HCT116 (cell line): ENCODE data around the gene PFKM. TPM values are rescaled to one million over a fixed set of nuclear protein-coding genes. Genes with fewer than 3 reads are reported as not detected.
"Not testable (repeated sequence)": the region's sequence is repeated elsewhere in the genome, so short reads cannot be mapped to it uniquely, and the experiment has no call there.

Source experiments
- ATAC-seq: fragments of 200-7000 bp; cut with Tn5 transposase; 2 replicates; pipeline ENCODE4 v1.9.1; 2020; ENCODE audit warnings: mild to moderate bottlenecking, moderate library complexity
- BruUV-seq: library from RNA; stranded (reverse); fragments of 400-500 nt; replicated peaks from 2 replicates; lab custom pipeline; 2021; lab: Mats Ljungman, UMichigan
- CTCF ChIA-PET: fragments of 300-600 bp; sonication (Branson Sonifier 250); formaldehyde crosslinking; loops from one replicate; lab custom pipeline; 2021; ENCODE audit warnings: antibody characterized with exemption; lab: Charles Lee
- POLR2A ChIA-PET: fragments of 300-600, 350-600 bp; sonication (Branson Sonifier 250); formaldehyde crosslinking; loops from one replicate; lab custom pipeline; 2021; ENCODE audit warnings: antibody characterized with exemption; lab: Charles Lee
- RAD21 ChIA-PET, 2 experiments: fragments of 300-600 bp; sonication (Branson Sonifier 250); formaldehyde crosslinking; loops; one replicate each; lab custom pipeline; 2023; ENCODE audit warnings: low total read pairs in 2 of 2; ENCODE audit not compliant: uncharacterized antibody in 2 of 2, unreplicated experiment in 2 of 2, low non-redundant PET in 1 of 2; lab: Charles Lee
- DNase-seq: peaks from one replicate; pipeline ENCODE4 v3.0.0-alpha.2; 2010; ENCODE audit warnings: low read depth, low spot score
- H2AFZ ChIP-seq: fragments of 200-600 bp; shearing (Covaris generic), sonication (generic); 2 replicates; pipeline ENCODE4 v1.6.1; 2017; ENCODE audit warnings: low read depth, mixed run types, mixed read lengths, antibody characterized with exemption, low read length; ENCODE audit not compliant: poor library complexity, severe bottlenecking
- H3K27ac ChIP-seq: 2 replicates; pipeline ENCODE4 v1.5.1; 2012; ENCODE audit warnings: low read depth, low read length
- H3K27me3 ChIP-seq: fragments of 200-600 bp; sonication (generic); 2 replicates; pipeline ENCODE4 v1.6.1; 2016; ENCODE audit warnings: mixed run types, low read length, mixed read lengths; ENCODE audit not compliant: insufficient read depth
- H3K36me3 ChIP-seq, 2 experiments: fragments of 200-500 bp in 1 of 2; fragments of 200-600 bp in 1 of 2; sonication (Bioruptor generic) in 1 of 2; sonication (generic) in 1 of 2; 2 replicates each; pipeline versions ENCODE4 v1.5.1 to v1.6.1; 2014 to 2016; ENCODE audit warnings: low read length in 2 of 2, inconsistent platforms in 1 of 2, mixed read lengths in 1 of 2, mixed run types in 1 of 2; ENCODE audit not compliant: insufficient read depth in 2 of 2, control insufficient read depth in 1 of 2
- H3K4me1 ChIP-seq, 2 experiments: fragments of 200-600 bp in 1 of 2; sonication (generic) in 1 of 2; 2 replicates each; pipeline versions ENCODE4 v1.5.1 to v1.6.1; 2012 to 2017; ENCODE audit warnings: low read length in 2 of 2, inconsistent platforms in 1 of 2, mild to moderate bottlenecking in 1 of 2, mixed read lengths in 1 of 2, mixed run types in 1 of 2, moderate library complexity in 1 of 2; ENCODE audit not compliant: insufficient read depth in 2 of 2, control insufficient read depth in 1 of 2
- H3K4me2 ChIP-seq: fragments of 200-600 bp; sonication (generic); 2 replicates; pipeline ENCODE4 v1.6.1; 2017; ENCODE audit warnings: mixed run types, low read length, mixed read lengths
- H3K4me3 ChIP-seq, 2 experiments: fragments of 200-600 bp in 1 of 2; sonication (generic) in 1 of 2; replicated peaks in 1 of 2; 2 replicates each; pipeline ENCODE4 v1.5.1; 2011 to 2016; ENCODE audit warnings: low read length in 2 of 2, control low read depth in 1 of 2, low read depth in 1 of 2, mild to moderate bottlenecking in 1 of 2, mixed read lengths in 1 of 2, mixed run types in 1 of 2
- H3K79me2 ChIP-seq: fragments of 200-600 bp; sonication (generic); 2 replicates; pipeline ENCODE4 v1.6.1; 2017; ENCODE audit warnings: mild to moderate bottlenecking, mixed run types, low read length, moderate library complexity, mixed read lengths; ENCODE audit not compliant: insufficient read depth
- H3K9ac ChIP-seq: fragments of 200-600 bp; sonication (generic); 2 replicates; pipeline ENCODE4 v1.6.1; 2016; ENCODE audit warnings: low read length, mixed read lengths
- H3K9me2 ChIP-seq: fragments of 200-600 bp; sonication (generic), shearing (Covaris generic); 2 replicates; pipeline ENCODE4 v1.6.1; 2017; ENCODE audit warnings: mixed run types, mild to moderate bottlenecking, moderate library complexity; ENCODE audit not compliant: insufficient read depth
- H3K9me3 ChIP-seq, 2 experiments: fragments of 200-500 bp in 1 of 2; fragments of 200-600 bp in 1 of 2; sonication (Bioruptor generic) in 1 of 2; sonication (generic) in 1 of 2; 2 replicates each; pipeline ENCODE4 v1.6.1; 2014 to 2017; ENCODE audit warnings: low read length in 2 of 2, mixed read lengths in 2 of 2, inconsistent platforms in 1 of 2, low read depth in 1 of 2, mild to moderate bottlenecking in 1 of 2, mixed run types in 1 of 2, moderate library complexity in 1 of 2; ENCODE audit not compliant: control insufficient read depth in 1 of 2, insufficient read depth in 1 of 2
- H4K20me1 ChIP-seq: fragments of 200-600 bp; sonication (generic), shearing (Covaris generic); 2 replicates; pipeline ENCODE4 v1.6.1; 2017; ENCODE audit warnings: mixed run types, mild to moderate bottlenecking, moderate library complexity; ENCODE audit not compliant: insufficient read depth
- CEBPB ChIP-seq: IDR thresholded peaks from 2 replicates; pipeline ENCODE4 v1.6.1; 2012; ENCODE audit warnings: low read depth
- EZH2 ChIP-seq: fragments of 200-600 bp; sonication (generic); IDR thresholded peaks from 2 replicates; pipeline ENCODE4 v1.6.1; 2017; ENCODE audit warnings: antibody characterized with exemption, mixed run types
- JUND ChIP-seq: IDR thresholded peaks from 2 replicates; pipeline ENCODE4 v1.6.1; 2012
- MAX ChIP-seq: IDR thresholded peaks from 2 replicates; pipeline ENCODE4 v1.6.1; 2012
- RAD21 ChIP-seq: IDR thresholded peaks from 2 replicates; pipeline ENCODE4 v1.6.1; 2012; ENCODE audit warnings: low read depth, mild to moderate bottlenecking
- SRF ChIP-seq: IDR thresholded peaks from 2 replicates; pipeline ENCODE4 v1.6.1; 2012; ENCODE audit warnings: low read depth
- TCF7L2 ChIP-seq: IDR thresholded peaks from 2 replicates; pipeline ENCODE4 v1.7.0; 2011; ENCODE audit warnings: borderline replicate concordance, inconsistent platforms; ENCODE audit not compliant: insufficient read depth, insufficient read length; ENCODE audit errors: extremely low read depth
- YY1 ChIP-seq: IDR thresholded peaks from 2 replicates; pipeline ENCODE4 v1.6.1; 2011; ENCODE audit warnings: low read length, low read depth, moderate library complexity, mild to moderate bottlenecking; ENCODE audit not compliant: insufficient replicate concordance; ENCODE audit errors: extremely low read depth
- ZNF274 ChIP-seq: fragments of 200-500 bp; sonication (Bioruptor generic); IDR thresholded peaks from 2 replicates; pipeline ENCODE4 v1.6.1; 2014; ENCODE audit warnings: mild to moderate bottlenecking, low read depth, low read length, inconsistent platforms
- intact Hi-C: fragments of 100-400 bp; cut with micrococcal nuclease; formaldehyde crosslinking; loops from 2 replicates; pipeline ENCODE4 v1.10.0; 2022
- total RNA-seq: library from RNA; stranded (reverse); gene quantifications from one replicate; pipeline ENCODE4 v1.2.1, GENCODE V29; 2021; ENCODE audit not compliant: unreplicated experiment

PFKM gene
- total RNA-seq, 1 experiment from 2014 or later, result 144 TPM

DNA sequence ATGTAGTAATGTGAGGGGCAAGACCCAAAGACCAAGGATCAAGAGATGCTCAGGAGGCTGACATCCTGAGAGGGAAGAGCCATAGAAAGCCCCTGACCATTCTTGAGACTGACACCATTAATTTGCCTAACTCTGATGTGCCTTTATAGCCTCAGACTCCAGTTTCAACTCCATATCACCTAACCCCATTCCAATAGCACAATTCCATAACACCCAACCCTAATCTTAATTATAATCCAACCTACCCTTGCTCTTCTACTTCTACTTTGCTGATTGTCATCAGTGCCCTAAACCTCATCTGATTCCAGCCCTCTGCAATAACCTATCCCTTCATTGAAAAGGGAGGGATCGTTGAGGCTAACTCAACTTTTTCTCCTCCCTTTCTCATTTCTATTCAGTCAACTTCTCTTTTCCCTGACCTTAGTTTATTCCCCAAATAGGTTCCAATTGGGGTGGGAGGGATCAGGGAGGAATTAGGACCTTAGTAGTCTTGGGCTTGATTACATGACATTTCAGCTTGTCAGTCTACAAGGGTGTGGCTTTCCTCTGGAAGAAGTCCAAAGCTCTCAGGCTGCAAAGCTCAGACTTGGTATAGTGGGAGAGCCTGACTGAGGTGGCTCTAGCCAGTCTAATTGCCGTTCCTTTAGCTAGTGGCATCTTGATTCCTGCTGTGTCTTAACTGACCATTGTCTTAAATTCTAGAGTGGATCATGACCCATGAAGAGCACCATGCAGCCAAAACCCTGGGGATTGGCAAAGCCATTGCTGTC lies 3.1 kb downstream of the PFKM start (continued):
- TF ChIP-seq EZH2, result no peak
- no peak for TF ChIP-seq TCF7L2
- no peak for TF ChIP-seq JUND
- no peak for TF ChIP-seq ZNF274
- TF ChIP-seq CEBPB, result no peak
- TF ChIP-seq YY1, result no peak
- no peak for TF ChIP-seq SRF
- TF ChIP-seq RAD21, result no peak

DNA sequence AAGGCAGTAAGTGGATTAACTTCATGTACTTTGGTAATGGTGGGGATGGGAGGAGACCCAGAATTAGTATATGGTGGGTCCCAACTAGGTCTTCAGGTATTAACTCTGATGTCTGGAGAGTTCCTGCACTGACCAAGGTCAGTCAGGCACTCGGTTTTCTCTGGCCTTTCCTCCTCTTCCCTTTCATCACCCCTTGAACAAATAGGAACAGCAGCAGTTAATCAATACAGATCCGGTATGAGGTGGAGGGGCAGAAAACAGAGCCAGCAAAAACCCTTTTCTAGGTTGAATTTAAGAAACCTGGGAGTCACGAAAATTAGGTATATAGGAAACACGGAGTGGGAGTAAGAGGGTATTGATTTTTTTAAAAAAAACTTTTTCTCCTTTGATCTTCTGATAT lies 4.0 kb downstream of the PFKM start:
- no TSS peak for BruUV-seq

GRCh38 chr12:48125542-48125941 lies 6.4 kb downstream of the PFKM start:
- H3K9me2 ChIP-seq, RAD21 ChIA-PET, CTCF ChIA-PET, H3K4me2 ChIP-seq, ATAC-seq, H4K20me1 ChIP-seq, POLR2A ChIA-PET, H3K27ac ChIP-seq, H3K27me3 ChIP-seq, DNase-seq, H3K4me3 ChIP-seq, H2AFZ ChIP-seq, H3K4me1 ChIP-seq, H3K9me3 ChIP-seq, BruUV-seq, intact Hi-C loops, H3K9ac ChIP-seq: not testable (repeated sequence)
- H3K36me3 ChIP-seq, result peaks cover 47 to 57% of the 10 kb centered on the region in 2 experiments
- peaks cover 32% of the 10 kb centered on the region for H3K79me2 ChIP-seq

More for the DNA sequence above, 4.0 kb downstream of the PFKM start:
- H3K9me3 ChIP-seq, result no peaks in the 10 kb centered on the region
- CTCF ChIA-PET, result no interaction called here
- no peak overlapping the region for H3K4me2 ChIP-seq
- H4K20me1 ChIP-seq, result no peaks in the 10 kb centered on the region
- H3K9me2 ChIP-seq, result no peaks in the 10 kb centered on the region
- no peak overlapping the region for H2AFZ ChIP-seq
- intact Hi-C loops, result no loop called here
- H3K27ac ChIP-seq, result no peak overlapping the region
- H3K4me1 ChIP-seq, result peaks cover 11 to 17% of the 10 kb centered on the region in 2 experiments
- no peaks in the 10 kb centered on the region for H3K27me3 ChIP-seq
- peaks cover 33 to 37% of the 10 kb centered on the region in 2 experiments for H3K36me3 ChIP-seq
- no peak overlapping the region for H3K4me3 ChIP-seq
- RAD21 ChIA-PET, result no interaction called here
- TF ChIP-seq MAX, result no peak
- no peak for DNase-seq
- POLR2A ChIA-PET, result no interaction called here
- no peak for ATAC-seq
- H3K79me2 ChIP-seq, result peaks cover 42% of the 10 kb centered on the region
- no peak overlapping the region for H3K9ac ChIP-seq
